ENCODE data around the gene IRS1.

IRS1 gene

GRCh38 chr2:226766352-226767055, 33.1 kb downstream of the IRS1 start:
- no peak for DNase-seq
- in situ Hi-C loops (cut with MboI; ENCODE audit: low pct_unique_long_range_greater_than_20kb, low sequenced_read_pairs), result no loop called here

GRCh38 chr2:226763320-226763719, 36.3 kb downstream of the IRS1 start:
- DNase-seq, result no peak
- in situ Hi-C loops (cut with MboI; ENCODE audit: low pct_unique_long_range_greater_than_20kb, low sequenced_read_pairs), result no loop called here

GRCh38 chr2:226761195-226761583, 38.4 kb downstream of the IRS1 start:
- in situ Hi-C loops (cut with MboI; ENCODE audit: low pct_unique_long_range_greater_than_20kb, low sequenced_read_pairs), result no loop called here
- DNase-seq, result no peak

GRCh38 chr2:226760412-226761194, 39.0 kb downstream of the IRS1 start:
- DNase-seq, result no peak
- in situ Hi-C loops (cut with MboI; ENCODE audit: low pct_unique_long_range_greater_than_20kb, low sequenced_read_pairs), result no loop called here

GRCh38 chr2:226759768-226760167, 39.9 kb downstream of the IRS1 start:
- in situ Hi-C loops (cut with MboI; ENCODE audit: low pct_unique_long_range_greater_than_20kb, low sequenced_read_pairs), result no loop called here

GRCh38 chr2:226758921-226759640, 40.5 kb downstream of the IRS1 start:
- DNase-seq, result no peak
- in situ Hi-C loops (cut with MboI; ENCODE audit: low pct_unique_long_range_greater_than_20kb, low sequenced_read_pairs), result no loop called here

More at GRCh38 chr2:226759768-226760167, 39.9 kb downstream of the IRS1 start:
- no peak for DNase-seq

GRCh38 chr2:226756131-226756530, 43.5 kb downstream of the IRS1 start:
- in situ Hi-C loops (cut with MboI; ENCODE audit: low pct_unique_long_range_greater_than_20kb, low sequenced_read_pairs), result no loop called here
- DNase-seq, result no peak

GRCh38 chr2:226755631-226756030, 44.0 kb downstream of the IRS1 start:
- DNase-seq, result no peak
- in situ Hi-C loops (cut with MboI; ENCODE audit: low pct_unique_long_range_greater_than_20kb, low sequenced_read_pairs), result no loop called here

GRCh38 chr2:226754821-226755604, 44.6 kb downstream of the IRS1 start:
- no peak for DNase-seq
- in situ Hi-C loops (cut with MboI; ENCODE audit: low pct_unique_long_range_greater_than_20kb, low sequenced_read_pairs), result no loop called here

GRCh38 chr2:226752887-226753286, 46.7 kb downstream of the IRS1 start:
- DNase-seq, result no peak
- in situ Hi-C loops (cut with MboI; ENCODE audit: low pct_unique_long_range_greater_than_20kb, low sequenced_read_pairs), result no loop called here

- DNase-seq, result no peak
- in situ Hi-C loops (cut with MboI; ENCODE audit: low pct_unique_long_range_greater_than_20kb, low sequenced_read_pairs), result no loop called here
These were observed 52.3 kb downstream of the IRS1 start for GRCh38 chr2:226747288-226747687.

GRCh38 chr2:226746196-226746800, 53.3 kb downstream of the IRS1 start:
- no peak for DNase-seq

GRCh38 chr2:226743915-226744314, 55.7 kb downstream of the IRS1 start:
- no peak for DNase-seq
- in situ Hi-C loops (cut with MboI; ENCODE audit: low pct_unique_long_range_greater_than_20kb, low sequenced_read_pairs), result no loop called here

More at GRCh38 chr2:226746196-226746800, 53.3 kb downstream of the IRS1 start:
- in situ Hi-C loops (cut with MboI; ENCODE audit: low pct_unique_long_range_greater_than_20kb, low sequenced_read_pairs), result no loop called here

- no peak for DNase-seq
- in situ Hi-C loops (cut with MboI; ENCODE audit: low pct_unique_long_range_greater_than_20kb, low sequenced_read_pairs), result no loop called here
These were observed 57.3 kb downstream of the IRS1 start for GRCh38 chr2:226742347-226742746.

- in situ Hi-C loops (cut with MboI; ENCODE audit: low pct_unique_long_range_greater_than_20kb, low sequenced_read_pairs), result no loop called here
- DNase-seq, result no peak
These were observed 59.5 kb downstream of the IRS1 start for GRCh38 chr2:226740039-226740648.

GRCh38 chr2:226739545-226740030, 60.0 kb downstream of the IRS1 start:
- DNase-seq, result no peak
- in situ Hi-C loops (cut with MboI; ENCODE audit: low pct_unique_long_range_greater_than_20kb, low sequenced_read_pairs), result no loop called here

- DNase-seq, result no peak
- in situ Hi-C loops (cut with MboI; ENCODE audit: low pct_unique_long_range_greater_than_20kb, low sequenced_read_pairs), result no loop called here
These were observed 60.6 kb downstream of the IRS1 start for GRCh38 chr2:226738821-226739544.

Data from KBM-7 (cell line).